ENCODE data around the gene MACC1.

The MACC1 gene

DNA sequence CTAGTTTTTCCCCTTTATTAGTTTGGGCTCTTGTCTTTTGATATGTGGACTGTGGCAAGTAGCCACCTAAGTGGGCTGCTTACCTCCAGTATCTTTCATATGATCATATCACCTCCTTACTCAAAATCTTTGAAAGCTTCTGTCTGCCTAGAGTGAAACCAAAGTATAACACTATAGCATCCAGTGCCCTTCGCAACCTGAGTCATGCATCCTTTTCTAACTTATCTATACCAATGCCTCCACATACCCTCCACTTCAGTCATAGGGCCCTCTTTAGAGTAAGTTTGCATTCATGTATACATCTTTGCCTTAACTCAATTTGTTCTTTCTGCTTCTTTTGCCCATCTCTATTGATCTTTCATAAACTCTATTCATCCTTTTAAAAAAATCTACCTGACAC is 15.7 kb upstream of the MACC1 start:
- in situ Hi-C loops (cut with HindIII; ENCODE audit: low sequenced_read_pairs) = no loop called here

DNA sequence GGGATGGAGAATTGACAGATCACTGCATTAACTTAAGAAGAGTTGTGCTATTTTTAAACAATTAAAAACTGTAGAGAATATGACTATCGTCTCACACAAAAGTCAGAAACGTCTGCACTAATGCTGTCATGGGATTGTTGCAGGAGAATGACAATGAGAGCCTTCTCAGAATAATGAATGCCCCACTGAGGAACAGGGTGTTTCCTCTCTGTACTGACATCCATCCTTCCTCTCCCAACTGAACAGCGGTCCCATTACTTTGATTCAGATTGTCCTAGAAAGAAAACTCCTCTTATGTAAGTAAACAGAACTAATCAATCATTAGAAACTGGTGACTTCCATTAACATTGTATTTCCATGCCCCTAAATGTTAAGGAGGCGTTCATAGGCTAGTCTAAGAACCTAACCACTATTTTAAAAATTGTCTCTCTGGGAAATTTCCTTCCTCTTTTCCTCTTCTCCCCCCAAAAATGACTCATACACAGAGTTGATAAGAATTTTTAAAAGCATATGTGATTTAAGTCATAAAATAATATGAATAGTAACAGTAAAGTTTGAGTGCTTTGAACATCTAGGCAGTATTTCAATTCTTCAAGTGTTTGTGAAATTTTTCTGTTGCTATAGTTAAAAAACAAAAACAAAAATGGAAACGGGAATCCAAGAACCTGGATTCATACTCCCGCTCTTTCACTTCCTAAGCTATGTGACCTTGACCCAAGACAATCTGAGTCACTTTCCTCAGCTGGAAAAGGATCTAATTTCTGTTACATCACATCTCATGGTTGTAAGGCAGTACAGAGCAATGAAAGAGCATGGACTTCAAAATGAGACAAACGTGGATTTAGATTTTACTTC is 12.7 kb upstream of the MACC1 start:
- in situ Hi-C loops (cut with HindIII; ENCODE audit: low sequenced_read_pairs) = no loop called here

DNA sequence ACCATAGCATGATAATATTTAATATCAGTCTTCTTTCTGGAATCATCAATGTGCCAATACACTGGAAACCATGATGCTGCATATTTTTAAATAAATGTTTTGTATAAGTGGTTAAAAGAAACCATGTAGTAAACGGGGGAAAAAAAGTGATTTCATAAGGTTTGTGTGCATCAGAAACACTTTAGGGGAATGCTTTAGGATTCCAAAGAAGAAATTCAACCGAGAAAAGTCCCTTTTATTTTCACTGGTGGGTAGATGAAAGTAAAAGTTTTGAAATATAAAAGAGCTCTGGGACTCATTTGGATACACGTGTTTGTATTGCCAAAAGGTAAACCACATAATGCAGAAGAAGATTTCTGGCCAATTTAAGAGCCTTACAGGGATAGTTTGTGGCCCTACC is 11.9 kb upstream of the MACC1 start:
- in situ Hi-C loops (cut with HindIII; ENCODE audit: low sequenced_read_pairs) = no loop called here

DNA sequence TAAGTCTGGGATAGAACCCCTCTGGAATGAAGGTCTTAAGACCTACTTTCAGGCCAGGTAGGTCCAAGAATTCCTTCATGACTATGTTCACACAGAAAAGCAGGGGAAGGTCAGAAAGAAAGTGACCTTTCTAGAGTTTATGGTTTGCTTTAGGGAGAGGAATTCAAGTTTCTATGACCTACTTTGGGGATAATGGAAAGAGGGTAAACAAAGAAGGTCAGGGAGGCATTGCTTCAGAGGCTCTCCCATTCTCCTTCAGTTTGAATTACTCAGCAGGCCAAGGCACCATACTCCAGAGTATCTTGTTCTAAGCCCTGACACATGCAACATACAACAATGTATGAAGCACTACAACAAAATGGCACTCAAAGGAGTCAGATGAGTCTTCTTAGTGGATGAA is 11.5 kb upstream of the MACC1 start:
- in situ Hi-C loops (cut with HindIII; ENCODE audit: low sequenced_read_pairs) = no loop called here

DNA sequence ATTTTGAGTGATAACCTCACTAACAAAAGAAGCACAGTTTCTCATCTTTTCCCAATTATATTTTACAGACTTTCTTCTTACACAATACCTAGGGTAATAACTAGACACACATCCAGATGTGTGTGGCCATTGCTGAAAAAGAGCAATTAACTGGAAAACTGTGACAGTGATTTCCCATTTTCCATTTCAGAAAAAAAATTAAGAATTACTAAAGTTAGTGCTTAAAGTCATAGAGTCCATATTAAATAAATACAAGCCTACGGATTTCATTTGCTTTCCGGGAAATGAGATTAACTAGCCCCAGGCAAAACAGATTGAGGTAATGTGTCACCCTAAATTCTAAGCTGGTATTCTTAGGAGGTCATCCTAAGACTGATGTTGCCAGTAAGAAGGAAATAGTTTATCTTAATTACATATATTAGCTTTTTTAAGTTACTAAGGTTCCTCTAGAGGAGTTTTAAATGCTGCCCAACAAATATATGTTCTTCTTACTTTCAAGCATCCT is 10.2 kb upstream of the MACC1 start:
- in situ Hi-C loops (cut with HindIII; ENCODE audit: low sequenced_read_pairs) = no loop called here

DNA sequence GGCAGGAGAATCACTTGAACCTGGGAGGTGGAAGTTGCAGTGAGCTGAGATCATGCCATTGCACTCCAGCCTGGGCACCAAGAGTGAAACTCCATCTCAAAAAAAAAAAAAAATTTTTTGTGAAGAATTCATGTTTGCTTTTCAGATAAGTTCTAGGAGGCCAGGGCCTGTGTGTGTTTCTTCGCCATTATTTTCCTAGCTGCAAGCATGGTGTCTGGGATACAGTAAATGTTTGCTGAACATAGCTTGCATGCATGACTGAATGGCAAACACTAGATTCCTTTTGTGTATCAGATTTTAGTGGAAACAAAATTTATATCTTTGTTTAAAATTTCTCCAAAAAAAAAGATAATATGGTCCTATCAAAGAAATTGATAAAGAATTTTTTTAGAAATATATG is 9.7 kb upstream of the MACC1 start:
- in situ Hi-C loops (cut with HindIII; ENCODE audit: low sequenced_read_pairs) = no loop called here

DNA sequence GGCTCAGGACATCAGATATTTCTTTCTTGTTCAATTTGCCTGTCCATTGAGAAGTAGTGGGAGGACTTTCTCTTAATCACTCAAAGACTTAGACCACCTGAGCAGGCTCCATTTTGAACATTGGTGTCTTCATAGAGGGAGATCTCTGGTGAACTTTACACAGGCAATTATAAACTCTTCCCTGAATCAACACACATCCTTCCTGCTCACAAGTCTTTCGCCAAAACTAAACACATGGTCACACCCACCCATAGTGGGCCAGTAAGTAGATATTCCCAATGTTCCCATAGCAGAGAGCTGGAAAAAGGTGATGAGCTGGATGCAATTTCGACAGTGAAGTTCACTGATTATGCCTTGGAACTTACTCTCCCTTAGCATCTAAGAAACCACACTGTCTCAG is 8.2 kb upstream of the MACC1 start:
- in situ Hi-C loops (cut with HindIII; ENCODE audit: low sequenced_read_pairs) = no loop called here

DNA sequence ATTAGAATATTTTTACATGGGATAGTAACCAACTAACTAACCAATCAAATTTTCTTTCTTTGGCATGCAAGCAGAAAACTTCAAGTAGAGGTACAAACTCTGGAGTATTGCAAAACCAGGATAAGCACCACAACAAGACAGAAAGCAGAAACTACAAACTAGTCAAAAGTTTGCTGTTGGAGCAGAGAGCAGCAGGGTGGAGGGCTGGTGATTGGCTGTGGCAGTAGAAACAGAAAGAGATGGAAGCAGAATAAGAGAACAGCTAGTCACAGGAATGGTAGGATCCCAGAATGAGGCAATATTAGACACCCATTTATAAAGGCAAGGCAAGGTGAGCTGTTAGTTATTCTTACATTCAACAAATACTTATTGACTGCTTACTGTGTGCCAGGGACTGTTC is 6.8 kb upstream of the MACC1 start:
- in situ Hi-C loops (cut with HindIII; ENCODE audit: low sequenced_read_pairs) = no loop called here

DNA sequence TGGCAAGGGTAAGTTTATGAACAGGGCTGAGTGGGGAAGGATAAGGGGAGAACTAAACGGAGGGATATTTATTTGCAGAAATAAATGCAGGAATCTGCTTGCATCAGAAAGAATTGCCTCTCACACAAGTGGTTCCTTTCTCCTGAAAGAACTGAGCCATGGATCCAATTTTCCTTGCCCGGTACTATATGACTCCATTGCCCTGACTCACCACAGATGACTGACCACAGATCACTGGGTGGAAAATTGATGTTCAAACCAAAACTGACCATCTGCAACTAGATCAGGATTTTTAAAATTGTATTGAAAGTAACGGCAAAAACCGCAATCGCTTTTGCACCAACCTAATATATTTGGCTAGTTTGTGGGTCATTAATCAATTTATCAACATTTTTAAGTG is 6.2 kb upstream of the MACC1 start:
- in situ Hi-C loops (cut with HindIII; ENCODE audit: low sequenced_read_pairs) = no loop called here

DNA sequence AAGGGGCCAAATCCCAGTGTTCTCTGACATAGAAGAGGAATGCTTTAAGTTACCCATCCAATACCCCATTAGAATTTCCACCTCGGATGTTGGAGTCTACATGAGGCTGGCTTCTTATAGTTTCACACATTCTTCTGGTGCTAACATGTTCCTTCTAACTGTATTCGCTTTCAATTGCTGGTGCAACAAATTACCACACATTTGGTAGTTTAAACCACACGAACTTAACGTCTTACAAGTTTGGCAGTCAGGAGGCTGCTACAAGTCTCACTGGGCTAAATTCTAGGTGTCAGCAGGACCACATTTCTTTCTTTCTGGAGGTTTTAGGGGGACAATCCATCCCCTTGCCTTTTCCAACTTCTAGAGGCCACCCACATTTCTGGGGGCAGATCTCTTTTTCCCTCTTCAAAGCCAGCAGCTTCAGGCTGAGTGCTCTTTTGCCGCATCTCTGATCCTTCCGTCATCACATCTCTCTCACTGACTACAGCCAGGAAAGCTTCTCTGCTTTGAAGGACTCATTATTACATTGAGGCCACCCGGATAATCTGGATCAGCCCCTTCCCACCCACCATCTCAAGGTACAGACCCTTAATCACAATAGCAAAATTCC is 5.1 kb upstream of the MACC1 start:
- in situ Hi-C loops (cut with HindIII; ENCODE audit: low sequenced_read_pairs) = no loop called here

DNA sequence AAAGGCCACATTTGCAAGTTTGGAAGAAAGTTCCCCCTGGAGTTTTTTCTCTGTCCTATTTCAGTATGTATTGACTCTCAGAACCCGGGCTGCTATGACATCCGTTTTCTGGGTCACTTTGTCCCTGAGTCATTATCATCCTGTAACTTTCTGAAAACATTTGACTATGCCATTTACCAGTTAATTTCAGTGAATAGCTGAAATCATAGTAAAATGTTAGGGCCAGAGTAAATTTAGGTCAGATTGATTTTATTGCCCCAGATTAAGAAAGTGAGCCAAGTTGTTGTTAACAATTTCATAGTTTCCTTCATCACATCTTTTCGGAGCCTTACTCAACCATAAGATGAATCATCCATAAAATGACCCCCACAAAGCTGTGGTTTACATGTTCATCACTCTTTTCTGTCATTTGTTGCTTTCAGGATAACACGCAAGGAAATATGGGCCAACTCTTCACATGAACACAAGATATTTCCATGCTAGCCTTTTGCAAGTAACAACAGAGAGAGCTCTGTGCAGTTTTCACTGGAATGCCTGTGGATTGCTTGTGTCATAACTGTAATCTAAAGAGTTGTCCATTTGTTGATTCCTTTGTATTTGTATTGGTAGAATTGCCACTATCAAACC is 3.9 kb upstream of the MACC1 start:
- in situ Hi-C loops (cut with HindIII; ENCODE audit: low sequenced_read_pairs) = no loop called here

DNA sequence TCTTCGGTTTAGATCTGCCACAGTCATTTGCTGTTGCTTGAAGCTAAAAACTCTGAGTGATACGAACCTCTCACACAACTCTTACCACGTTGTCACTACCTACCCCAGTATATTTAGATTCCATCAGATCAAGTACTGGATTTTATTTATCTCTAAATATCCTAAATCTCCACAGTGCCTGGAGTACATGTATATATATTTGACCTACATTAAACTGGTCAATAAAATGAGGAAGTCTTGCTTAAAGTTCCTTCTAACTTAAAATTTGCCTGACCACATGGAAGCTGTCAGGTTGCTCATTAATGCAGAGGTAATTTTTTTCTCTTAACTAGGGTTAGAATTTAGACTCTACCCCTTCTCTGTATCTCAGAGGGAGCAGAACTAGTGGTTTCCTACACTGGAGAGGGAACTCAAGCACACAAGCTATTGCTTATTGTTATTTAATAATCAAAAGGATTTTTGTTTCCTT is 3.1 kb upstream of the MACC1 start:
- in situ Hi-C loops (cut with HindIII; ENCODE audit: low sequenced_read_pairs) = no loop called here

DNA sequence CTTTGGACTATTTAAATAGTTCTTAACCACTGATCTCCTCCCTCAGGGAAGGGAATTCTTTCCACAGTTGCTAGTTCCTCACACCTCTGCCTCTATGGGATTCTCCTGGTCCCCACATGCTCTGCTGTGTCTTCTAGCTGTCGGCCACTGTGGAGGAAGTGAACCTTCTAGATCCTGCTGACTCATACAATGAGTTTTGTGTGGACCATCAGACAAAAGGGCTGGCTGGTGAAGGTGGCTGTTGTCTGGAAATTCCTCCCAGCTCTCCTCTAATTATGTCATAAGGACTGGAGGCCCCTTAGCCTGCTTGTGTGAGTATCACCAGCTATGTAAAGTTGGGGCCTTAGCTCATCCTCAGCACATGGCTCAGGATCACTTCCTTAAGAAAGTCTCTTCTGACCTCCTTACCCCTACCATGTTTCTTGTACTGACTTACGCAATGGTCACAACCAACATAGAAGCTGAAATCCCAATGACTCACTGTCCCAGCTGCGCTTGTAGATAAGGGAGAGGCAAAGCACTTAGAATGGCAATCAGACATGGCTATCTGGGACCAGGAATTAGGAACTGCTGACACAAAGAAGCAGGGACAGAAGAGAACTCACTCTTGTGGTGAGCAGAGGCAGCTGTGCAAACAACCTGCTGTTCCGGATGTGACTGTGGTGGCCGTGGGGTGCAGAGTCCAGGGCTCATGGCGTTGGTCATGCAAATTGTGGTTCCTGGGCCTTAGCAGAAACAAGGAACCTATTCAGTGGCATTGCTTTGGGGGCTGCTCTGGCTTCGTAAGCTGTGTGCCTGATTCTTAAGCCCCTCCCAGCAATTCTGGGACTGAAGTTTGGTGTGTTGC is 2.5 kb upstream of the MACC1 start:
- in situ Hi-C loops (cut with HindIII; ENCODE audit: low sequenced_read_pairs) = no loop called here

DNA sequence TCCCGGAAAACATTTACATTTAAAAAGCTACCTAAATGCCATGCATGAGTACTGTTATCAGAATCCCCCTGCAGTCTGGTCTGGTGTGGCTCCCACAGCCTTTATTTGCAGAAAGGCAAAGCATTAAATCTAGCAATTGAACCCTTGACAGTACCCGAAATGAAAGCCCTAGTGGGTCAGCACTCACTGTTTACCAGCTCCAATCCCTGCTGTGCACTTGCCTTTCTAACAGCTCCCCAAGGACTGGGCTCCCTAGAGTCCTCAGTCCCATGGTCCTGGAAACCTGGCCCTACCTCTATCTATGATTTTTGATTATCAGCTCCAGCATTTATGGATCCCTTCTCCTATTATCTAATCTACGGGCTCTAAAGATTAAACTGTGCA is 1.9 kb upstream of the MACC1 start:
- in situ Hi-C loops (cut with HindIII; ENCODE audit: low sequenced_read_pairs) = no loop called here

DNA sequence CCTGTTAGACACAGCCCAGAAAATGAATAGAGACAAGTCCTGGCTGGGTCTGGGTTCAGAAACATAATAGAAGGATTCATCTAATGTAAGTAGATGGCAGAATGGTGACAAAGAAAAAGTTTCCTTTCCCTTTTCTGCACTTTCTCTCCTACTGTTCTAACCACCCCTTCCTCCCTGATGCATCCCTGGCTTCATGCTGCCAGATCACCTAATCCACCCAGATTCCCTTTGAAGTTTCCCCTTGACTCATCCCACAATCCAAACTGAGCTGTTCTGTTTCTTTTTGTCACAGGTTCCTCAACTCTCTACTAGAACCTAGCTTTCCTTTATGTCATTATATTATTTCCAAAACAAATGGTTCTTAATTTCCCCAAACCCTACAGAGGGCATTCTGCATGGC is 1.1 kb upstream of the MACC1 start:
- in situ Hi-C loops (cut with HindIII; ENCODE audit: low sequenced_read_pairs) = no loop called here

DNA sequence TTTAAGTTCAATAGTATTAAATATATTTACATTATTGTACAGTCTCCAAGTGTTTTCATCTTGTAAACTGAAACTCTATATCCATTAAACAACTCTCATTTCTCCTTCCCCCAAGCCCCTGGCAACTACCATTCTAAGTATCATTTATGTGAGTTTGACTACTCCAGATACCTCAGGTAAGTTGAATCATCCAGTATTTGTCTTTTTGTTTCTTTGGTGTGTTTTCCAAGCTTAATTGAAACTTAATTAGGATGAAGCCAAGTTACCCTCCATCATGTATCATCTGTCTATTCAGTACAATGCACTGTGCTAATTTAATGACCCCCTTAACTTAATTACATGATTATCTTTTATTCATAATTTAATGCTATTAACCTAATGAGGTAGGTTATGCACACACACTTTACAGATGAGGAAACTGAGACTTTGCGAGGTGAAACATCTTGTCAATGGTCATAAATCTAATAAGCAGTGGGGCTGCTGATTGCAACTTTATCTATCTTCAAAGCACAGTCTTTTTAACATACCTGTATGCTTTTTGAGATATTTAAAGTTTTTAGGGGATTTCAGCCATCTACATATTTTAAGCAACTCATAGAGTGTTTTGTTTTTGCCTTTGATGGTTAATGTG is 663 bp downstream of the MACC1 start:
- in situ Hi-C loops (cut with HindIII; ENCODE audit: low sequenced_read_pairs) = no loop called here

DNA sequence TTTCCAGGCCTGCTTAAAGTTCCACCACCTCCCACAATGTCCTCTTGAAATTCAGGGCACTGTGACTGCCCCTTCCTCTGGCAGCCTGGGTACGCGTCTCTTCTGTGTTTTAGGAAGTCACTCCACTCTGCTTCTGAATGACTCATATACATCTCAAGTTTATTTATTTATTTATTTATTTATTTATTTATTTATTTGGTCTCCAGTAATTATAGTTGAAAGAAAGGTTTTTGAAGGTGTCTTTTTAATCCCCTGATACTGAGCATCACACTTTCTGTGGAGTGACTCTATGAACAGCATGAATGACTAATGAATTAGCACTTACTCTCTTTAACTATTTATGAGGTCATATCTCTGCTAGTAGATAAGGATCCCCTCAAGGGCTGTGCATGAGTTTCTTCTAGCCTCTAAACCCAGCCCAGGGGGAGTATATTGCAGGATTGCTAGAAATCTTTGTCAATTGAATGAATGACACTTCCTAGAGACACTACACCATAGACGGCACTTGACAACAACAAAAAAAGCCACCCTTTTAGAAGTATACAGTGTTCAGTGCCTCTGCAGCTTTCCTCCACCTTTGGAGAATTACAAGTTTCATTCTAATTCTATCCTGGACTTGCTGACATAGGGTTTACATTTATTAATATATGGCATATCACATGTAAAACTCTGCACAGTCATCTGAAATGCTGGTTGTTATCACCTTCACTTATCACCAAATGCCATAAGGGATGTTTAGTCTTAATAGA is 2.1 kb downstream of the MACC1 start:
- in situ Hi-C loops (cut with HindIII; ENCODE audit: low sequenced_read_pairs) = no loop called here

DNA sequence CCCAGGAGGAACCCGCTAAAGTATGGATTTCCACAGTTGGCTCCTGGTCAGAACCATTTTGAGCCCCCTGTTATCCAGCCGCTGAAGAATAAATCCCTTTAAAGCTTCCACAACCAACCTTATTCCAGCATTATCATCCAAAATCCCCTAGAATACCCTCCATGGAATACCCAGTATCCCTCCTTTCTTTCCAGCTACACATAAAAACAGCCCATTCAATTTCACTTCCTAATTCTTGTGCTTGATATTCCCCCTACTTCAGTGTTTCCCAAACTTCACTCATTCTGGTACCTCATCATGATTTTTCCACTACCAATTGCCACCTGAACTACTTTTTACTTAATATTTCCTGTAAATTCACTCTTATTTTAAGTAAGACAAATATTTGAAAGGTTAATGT is 3.1 kb downstream of the MACC1 start:
- in situ Hi-C loops (cut with HindIII; ENCODE audit: low sequenced_read_pairs) = no loop called here

DNA sequence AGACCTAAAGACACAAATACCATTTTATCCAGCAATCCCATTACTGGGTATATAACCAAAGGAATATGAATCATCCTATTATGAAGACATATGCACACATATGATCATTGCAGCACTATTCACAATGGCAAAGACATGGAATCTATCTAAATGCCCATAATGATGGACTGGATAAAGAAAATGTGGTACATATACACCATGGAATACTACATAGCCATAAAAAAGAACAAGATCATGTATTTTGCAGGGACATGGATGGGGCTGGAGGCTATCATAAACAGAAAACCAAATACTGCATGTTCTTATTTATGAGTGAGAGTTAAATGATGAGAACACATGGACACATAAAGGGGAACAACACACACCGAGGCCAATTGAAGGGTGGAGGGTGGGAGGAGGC is 3.8 kb downstream of the MACC1 start:
- in situ Hi-C loops (cut with HindIII; ENCODE audit: low sequenced_read_pairs) = no loop called here

DNA sequence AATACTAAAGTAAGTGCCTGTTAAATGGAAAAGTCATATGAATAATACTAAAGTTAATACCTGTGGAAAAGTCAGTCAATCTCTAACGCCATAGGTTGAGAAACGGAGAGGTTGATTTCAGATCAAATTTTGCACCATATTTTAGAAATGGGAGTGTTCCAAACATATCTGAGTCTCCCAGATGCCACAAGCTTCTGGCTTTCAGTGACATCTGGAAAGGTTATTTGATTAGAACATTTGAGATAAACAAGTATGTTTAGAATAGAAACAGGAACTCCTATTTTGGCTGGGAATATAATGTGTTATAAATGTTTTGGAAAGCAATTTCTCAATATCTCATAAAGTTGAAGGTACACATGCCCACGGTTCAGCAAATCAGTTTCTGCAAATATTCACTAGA is 5.8 kb downstream of the MACC1 start:
- in situ Hi-C loops (cut with HindIII; ENCODE audit: low sequenced_read_pairs) = no loop called here
